ENCODE results near the gene USP17L10.
"Not testable (repeated sequence)": the region's sequence is repeated elsewhere in the genome, so short reads cannot be mapped to it uniquely, and the experiment has no call there.

The USP17L10 gene, protein sequence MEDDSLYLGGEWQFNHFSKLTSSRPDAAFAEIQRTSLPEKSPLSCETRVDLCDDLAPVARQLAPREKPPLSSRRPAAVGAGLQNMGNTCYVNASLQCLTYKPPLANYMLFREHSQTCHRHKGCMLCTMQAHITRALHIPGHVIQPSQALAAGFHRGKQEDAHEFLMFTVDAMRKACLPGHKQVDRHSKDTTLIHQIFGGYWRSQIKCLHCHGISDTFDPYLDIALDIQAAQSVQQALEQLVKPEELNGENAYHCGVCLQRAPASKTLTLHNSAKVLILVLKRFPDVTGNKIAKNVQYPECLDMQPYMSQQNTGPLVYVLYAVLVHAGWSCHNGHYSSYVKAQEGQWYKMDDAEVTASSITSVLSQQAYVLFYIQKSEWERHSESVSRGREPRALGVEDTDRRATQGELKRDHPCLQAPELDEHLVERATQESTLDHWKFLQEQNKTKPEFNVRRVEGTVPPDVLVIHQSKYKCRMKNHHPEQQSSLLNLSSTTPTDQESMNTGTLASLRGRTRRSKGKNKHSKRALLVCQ

DNA sequence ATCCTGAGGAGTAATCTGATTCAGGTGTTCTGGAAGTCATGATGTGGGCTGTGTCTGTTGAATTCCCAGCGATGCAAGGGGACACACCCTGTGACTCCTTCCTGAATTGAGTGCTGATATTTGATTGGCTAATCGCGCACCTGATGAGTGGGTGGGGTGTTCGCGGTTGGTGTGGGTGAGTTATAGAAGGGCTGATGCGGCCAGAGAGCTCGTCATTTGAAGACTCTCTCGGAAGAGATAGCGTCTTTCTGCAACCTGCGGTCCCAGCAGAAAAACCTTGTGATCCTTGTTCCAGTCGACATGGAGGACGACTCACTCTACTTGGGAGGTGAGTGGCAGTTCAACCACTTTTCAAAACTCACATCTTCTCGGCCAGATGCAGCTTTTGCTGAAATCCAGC lies at the start of gene USP17L10:
USP17L10 (plus strand) TSS at position 301 of the 400 bp plus-strand sequence; CDS start at position 301, 0 bp downstream.
- not testable (repeated sequence) for DNase-seq (ENCODE audit: low read depth)

DNA sequence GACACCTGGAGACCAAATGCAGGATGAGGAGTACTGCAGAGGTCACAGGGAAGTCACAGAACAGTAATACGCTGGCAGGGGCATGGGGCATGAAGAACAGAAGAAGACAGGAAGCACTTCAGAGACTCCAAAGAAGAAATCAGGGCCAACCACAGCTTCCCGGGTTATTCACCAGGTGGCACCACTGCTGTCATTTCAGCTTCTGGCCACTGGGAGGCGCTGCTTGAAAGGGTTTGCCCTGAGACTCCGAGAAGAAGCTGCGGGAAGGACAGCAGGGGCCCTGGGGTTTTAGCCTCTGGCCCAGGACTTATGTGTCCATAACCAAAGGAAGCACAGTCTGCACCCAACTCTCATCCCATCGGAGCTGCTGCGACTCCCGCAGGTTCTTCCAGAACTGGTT lies 44.5 kb upstream of the USP17L10 start:
- not testable (repeated sequence) for DNase-seq (ENCODE audit: low read depth)

DNA sequence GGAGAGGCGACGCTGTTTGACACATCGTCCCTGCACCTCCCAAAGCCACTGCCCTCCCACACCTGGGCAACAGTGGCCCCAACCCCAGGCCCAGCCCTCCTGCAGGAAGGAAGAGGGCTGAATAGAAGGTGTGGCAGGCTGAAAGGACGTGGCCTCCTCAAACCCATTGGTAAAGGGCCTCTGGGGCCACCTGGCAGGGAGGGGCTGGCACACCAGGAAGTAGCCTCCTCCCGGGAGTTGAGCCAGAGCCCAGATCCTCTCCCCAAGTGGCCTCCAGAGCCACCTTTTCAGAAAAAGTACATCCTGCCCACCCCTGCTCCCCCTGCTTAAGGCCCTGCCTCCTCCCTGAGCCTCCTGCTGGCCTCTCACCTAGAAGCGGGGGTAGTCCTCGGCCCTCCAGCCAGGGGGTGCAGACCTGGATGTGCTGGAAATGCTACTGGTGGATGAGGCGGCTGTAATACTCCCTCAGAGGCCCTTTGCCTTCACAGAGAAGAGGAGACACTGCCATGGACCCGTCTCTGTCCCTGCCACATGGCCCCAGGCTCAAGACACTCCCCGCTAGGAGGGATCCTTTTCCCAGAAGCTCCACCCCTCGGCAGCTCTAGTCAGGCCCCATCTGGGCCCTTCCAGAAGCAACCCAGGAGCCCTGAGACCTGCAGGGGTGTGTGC lies 40.5 kb upstream of the USP17L10 start, which contains the start of gene FAM90A26:
FAM90A26 (plus strand) TSS at position 619 of the 669 bp plus-strand sequence. CDS start 2,764 bp downstream, outside the sequence.
- DNase-seq (ENCODE audit: low read depth): not testable (repeated sequence)

DNA sequence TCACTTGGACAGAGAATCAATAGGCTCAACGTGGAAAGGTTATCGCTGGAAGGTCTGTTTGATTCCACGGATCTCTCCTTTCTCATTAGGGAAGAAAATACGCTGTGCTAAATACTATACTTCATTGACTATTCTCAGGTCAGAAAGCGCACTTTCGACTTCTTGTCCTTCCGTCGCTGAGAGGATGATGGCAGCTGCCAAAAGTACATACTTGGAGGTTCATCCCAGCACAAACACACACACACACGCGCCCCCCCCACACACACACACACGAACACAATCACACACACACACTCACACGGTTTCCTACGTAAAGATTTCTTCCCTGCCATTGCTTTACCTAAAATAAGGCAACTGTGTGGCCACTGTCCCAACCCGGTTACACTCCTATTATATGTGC lies 4.2 kb downstream of the USP17L10 start:
- not testable (repeated sequence) for DNase-seq (ENCODE audit: low read depth)

DNA sequence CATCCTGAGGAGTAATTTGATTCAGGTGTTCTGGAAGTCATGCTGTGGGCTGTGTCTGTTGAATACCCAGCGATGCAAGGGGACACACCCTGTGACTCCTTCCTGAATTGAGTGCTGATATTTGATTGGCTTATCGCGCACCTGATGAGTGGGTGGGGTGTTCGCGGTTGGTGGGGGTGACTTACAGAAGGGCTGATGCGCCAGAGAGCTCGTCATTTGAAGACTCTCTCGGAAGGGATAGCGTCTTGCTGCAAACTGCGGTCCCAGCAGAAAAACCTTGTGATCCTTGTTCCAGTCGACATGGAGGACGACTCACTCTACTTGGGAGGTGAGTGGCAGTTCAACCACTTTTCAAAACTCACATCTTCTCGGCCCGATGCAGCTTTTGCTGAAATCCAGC lies 4.6 kb downstream of the USP17L10 start, which contains the start of gene USP17L11:
USP17L11 (plus strand) TSS at position 301 of the 400 bp plus-strand sequence; CDS start at position 301, 0 bp downstream.
- not testable (repeated sequence) for DNase-seq (ENCODE audit: low read depth)

DNA sequence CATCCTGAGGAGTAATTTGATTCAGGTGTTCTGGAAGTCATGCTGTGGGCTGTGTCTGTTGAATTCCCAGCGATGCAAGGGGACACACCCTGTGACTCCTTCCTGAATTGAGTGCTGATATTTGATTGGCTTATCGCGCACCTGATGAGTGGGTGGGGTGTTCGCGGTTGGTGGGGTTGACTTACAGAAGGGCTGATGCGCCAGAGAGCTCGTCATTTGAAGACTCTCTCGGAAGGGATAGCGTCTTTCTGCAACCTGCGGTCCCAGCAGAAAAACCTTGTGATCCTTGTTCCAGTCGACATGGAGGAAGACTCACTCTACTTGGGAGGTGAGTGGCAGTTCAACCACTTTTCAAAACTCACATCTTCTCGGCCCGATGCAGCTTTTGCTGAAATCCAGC lies 9.4 kb downstream of the USP17L10 start, which contains the start of gene USP17L12:
USP17L12 (plus strand) TSS at position 301 of the 400 bp plus-strand sequence; CDS start at position 301, 0 bp downstream.
- not testable (repeated sequence) for DNase-seq (ENCODE audit: low read depth)

DNA sequence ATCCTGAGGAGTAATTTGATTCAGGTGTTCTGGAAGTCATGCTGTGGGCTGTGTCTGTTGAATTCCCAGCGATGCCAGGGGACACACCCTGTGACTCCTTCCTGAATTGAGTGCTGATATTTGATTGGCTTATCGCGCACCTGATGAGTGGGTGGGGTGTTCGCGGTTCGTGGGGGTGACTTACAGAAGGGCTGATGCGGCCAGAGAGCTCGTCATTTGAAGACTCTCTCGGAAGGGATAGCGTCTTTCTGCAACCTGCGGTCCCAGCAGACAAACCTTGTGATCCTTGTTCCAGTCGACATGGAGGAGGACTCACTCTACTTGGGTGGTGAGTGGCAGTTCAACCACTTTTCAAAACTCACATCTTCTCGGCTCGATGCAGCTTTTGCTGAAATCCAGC lies 14.1 kb downstream of the USP17L10 start, which contains the start of gene USP17L13:
USP17L13 (plus strand) TSS at position 301 of the 400 bp plus-strand sequence; CDS start at position 301, 0 bp downstream.
- not testable (repeated sequence) for DNase-seq (ENCODE audit: low read depth)

DNA sequence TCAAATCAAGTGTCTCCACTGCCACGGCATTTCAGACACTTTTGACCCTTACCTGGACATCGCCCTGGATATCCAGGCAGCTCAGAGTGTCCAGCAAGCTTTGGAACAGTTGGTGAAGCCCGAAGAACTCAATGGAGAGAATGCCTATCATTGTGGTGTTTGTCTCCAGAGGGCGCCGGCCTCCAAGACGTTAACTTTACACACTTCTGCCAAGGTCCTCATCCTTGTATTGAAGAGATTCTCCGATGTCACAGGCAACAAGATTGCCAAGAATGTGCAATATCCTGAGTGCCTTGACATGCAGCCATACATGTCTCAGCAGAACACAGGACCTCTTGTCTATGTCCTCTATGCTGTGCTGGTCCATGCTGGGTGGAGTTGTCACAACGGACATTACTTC lies 19.8 kb downstream of the USP17L10 start:
- not testable (repeated sequence) for DNase-seq (ENCODE audit: low read depth)

DNA sequence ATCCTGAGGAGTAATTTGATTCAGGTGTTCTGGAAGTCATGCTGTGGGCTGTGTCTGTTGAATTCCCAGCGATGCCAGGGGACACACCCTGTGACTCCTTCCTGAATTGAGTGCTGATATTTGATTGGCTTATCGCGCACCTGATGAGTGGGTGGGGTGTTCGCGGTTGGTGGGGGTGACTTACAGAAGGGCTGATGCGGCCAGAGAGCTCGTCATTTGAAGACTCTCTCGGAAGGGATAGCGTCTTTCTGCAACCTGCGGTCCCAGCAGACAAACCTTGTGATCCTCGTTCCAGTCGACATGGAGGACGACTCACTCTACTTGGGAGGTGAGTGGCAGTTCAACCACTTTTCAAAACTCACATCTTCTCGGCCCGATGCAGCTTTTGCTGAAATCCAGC lies 23.6 kb downstream of the USP17L10 start, which contains the start of gene USP17L15:
USP17L15 (plus strand) TSS at position 301 of the 400 bp plus-strand sequence; CDS start at position 301, 0 bp downstream.
- not testable (repeated sequence) for DNase-seq (ENCODE audit: low read depth)

DNA sequence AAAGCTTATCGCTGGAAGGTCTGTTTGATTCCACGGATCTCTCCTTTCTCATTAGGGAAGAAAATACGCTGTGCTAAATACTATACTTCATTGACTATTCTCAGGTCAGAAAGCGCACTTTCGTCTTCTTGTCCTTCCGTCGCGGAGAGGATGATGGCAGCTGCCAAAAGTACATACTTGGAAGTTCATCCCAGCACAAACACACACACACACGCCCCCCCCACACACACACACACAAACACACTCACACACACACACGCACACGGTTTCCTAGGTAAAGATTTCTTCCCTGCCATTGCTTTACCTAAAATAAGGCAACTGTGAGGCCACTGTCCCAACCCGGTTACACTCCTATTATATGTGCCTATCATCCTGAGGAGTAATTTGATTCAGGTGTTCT lies 28.0 kb downstream of the USP17L10 start:
- DNase-seq (ENCODE audit: low read depth): not testable (repeated sequence)

DNA sequence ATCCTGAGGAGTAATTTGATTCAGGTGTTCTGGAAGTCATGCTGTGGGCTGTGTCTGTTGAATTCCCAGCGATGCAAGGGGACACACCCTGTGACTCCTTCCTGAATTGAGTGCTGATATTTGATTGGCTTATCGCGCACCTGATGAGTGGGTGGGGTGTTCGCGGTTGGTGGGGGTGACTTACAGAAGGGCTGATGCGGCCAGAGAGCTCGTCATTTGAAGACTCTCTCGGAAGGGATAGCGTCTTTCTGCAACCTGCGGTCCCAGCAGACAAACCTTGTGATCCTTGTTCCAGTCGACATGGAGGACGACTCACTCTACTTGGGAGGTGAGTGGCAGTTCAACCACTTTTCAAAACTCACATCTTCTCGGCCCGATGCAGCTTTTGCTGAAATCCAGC lies 33.1 kb downstream of the USP17L10 start, which contains the start of gene USP17L17:
USP17L17 (plus strand) TSS at position 301 of the 400 bp plus-strand sequence; CDS start at position 301, 0 bp downstream.
- DNase-seq (ENCODE audit: low read depth): not testable (repeated sequence)

DNA sequence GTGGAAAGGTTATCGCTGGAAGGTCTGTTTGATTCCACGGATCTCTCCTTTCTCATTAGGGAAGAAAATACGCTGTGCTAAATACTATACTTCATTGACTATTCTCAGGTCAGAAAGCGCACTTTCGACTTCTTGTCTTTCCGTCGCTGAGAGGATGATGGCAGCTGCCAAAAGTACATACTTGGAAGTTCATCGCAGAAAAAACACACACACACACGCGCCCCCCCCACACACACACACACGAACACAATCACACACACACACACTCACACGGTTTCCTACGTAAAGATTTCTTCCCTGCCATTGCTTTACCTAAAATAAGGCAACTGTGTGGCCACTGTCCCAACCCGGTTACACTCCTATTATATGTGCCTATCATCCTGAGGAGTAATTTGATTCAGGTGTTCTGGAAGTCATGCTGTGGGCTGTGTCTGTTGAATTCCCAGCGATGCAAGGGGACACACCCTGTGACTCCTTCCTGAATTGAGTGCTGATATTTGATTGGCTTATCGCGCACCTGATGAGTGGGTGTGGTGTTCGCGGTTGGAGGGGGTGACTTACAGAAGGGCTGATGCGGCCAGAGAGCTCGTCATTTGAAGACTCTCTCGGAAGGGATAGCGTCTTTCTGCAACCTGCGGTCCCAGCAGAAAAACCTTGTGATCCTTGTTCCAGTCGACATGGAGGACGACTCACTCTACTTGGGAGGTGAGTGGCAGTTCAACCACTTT lies 37.7 kb downstream of the USP17L10 start, which contains the start of gene USP17L18:
USP17L18 (plus strand) TSS at position 678 of the 728 bp plus-strand sequence; CDS start at position 678, 0 bp downstream.
- DNase-seq (ENCODE audit: low read depth): not testable (repeated sequence)

DNA sequence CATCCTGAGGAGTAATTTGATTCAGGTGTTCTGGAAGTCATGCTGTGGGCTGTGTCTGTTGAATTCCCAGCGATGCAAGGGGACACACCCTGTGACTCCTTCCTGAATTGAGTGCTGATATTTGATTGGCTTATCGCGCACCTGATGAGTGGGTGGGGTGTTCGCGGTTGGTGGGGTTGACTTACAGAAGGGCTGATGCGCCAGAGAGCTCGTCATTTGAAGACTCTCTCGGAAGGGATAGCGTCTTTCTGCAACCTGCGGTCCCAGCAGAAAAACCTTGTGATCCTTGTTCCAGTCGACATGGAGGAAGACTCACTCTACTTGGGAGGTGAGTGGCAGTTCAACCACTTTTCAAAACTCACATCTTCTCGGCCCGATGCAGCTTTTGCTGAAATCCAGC lies 42.6 kb downstream of the USP17L10 start, which contains the start of gene USP17L19:
USP17L19 (plus strand) TSS at position 301 of the 400 bp plus-strand sequence; CDS start at position 301, 0 bp downstream.
- not testable (repeated sequence) for DNase-seq (ENCODE audit: low read depth)

DNA sequence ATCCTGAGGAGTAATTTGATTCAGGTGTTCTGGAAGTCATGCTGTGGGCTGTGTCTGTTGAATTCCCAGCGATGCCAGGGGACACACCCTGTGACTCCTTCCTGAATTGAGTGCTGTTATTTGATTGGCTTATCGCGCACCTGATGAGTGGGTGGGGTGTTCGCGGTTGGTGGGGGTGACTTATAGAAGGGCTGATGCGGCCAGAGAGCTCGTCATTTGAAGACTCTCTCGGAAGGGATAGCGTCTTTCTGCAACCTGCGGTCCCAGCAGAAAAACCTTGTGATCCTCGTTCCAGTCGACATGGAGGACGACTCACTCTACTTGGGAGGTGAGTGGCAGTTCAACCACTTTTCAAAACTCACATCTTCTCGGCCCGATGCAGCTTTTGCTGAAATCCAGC lies 47.4 kb downstream of the USP17L10 start, which contains the start of gene USP17L20:
USP17L20 (plus strand) TSS at position 301 of the 400 bp plus-strand sequence; CDS start at position 301, 0 bp downstream.
- DNase-seq (ENCODE audit: low read depth): not testable (repeated sequence)
